Measurements from ENCODE around the gene DIP2B.

- TF ChIP-seq CTCF (IDR thresholded peaks at IDR 0.05) = no peak
- no peak for TF ChIP-seq EZH2phosphoT487 (IDR thresholded peaks at IDR 0.05; ENCODE audit: borderline replicate concordance, low read depth)
- no peak for TF ChIP-seq POLR2AphosphoS5 (IDR thresholded peaks at IDR 0.05; ENCODE audit: low read depth, low read length)
- TF ChIP-seq GABPA (IDR thresholded peaks at IDR 0.05; ENCODE audit: low read depth) = no peak
- TF ChIP-seq CHD2 (IDR thresholded peaks at IDR 0.05; ENCODE audit: low read length, partially characterized antibody) = no peak
- TF ChIP-seq EP300 (IDR thresholded peaks at IDR 0.05; ENCODE audit: borderline replicate concordance in 1 of 2, low read depth in 1 of 2, low read length in 1 of 2) = no peak
- TF ChIP-seq FOXJ3 (CRISPR knock-in tag; IDR thresholded peaks at IDR 0.05) = no peak
- no peak for TF ChIP-seq MAX (IDR thresholded peaks at IDR 0.05; ENCODE audit: low read depth)
- TF ChIP-seq FOSL2 (IDR thresholded peaks at IDR 0.05; ENCODE audit: borderline replicate concordance, low read depth) = no peak
- no peak for TF ChIP-seq TCF12 (IDR thresholded peaks at IDR 0.05)
- no peak for TF ChIP-seq NRF1 (IDR thresholded peaks at IDR 0.05; ENCODE audit: low read depth, low read length)
- TF ChIP-seq REST (IDR thresholded peaks at IDR 0.05; ENCODE audit: low read depth, low read length) = no peak
- no peak for TF ChIP-seq USF2 (IDR thresholded peaks at IDR 0.05; ENCODE audit: borderline replicate concordance, low read depth, low read length)
These were observed 224.1 kb downstream of the DIP2B start for GRCh38 chr12:50728841-50729240.
